Endodermal cell (in vitro differentiated cells): ENCODE measurements around the gene MUC2. TPM values are rescaled to one million over a fixed set of nuclear protein-coding genes. Genes with fewer than 3 reads are reported as not detected.

Experiments
- DNase-seq: peaks from one replicate; pipeline ENCODE4 v3.0.0-alpha.2; 2017
- H3K27ac ChIP-seq: 2 replicates; pipeline ENCODE4 v1.5.1; 2013; ENCODE audit warnings: mild to moderate bottlenecking, low read depth, low read length, moderate library complexity
- H3K27me3 ChIP-seq: 2 replicates; pipeline ENCODE4 v1.6.1; 2013; ENCODE audit warnings: mild to moderate bottlenecking, low read length, moderate library complexity; ENCODE audit not compliant: insufficient read depth, control insufficient read depth, poor library complexity, severe bottlenecking
- H3K36me3 ChIP-seq: 2 replicates; pipeline ENCODE4 v1.7.0; 2013; ENCODE audit warnings: mild to moderate bottlenecking, low read length, moderate library complexity; ENCODE audit not compliant: control insufficient read depth, insufficient read depth
- H3K4me1 ChIP-seq: one replicate; pipeline ENCODE4 v1.7.0; 2013; ENCODE audit warnings: low read length; ENCODE audit not compliant: control insufficient read depth, insufficient read depth
- H3K4me3 ChIP-seq: 2 replicates; pipeline ENCODE4 v1.5.1; 2013; ENCODE audit warnings: mild to moderate bottlenecking, low read length, moderate library complexity
- H3K9ac ChIP-seq: 2 replicates; pipeline ENCODE4 v1.6.1; 2013; ENCODE audit warnings: mild to moderate bottlenecking, low read length, moderate library complexity; ENCODE audit not compliant: poor library complexity, severe bottlenecking; ENCODE audit errors: extremely low read depth
- H3K9me3 ChIP-seq: 2 replicates; pipeline ENCODE4 v1.6.1; 2013; ENCODE audit warnings: mild to moderate bottlenecking, low read length, moderate library complexity; ENCODE audit not compliant: control insufficient read depth
- H3K27ac Mint-ChIP-seq: 2 replicates; pipeline ENCODE4 v1.8.0; 2020; ENCODE audit warnings: mixed read lengths
- H3K27me3 Mint-ChIP-seq: 2 replicates; pipeline ENCODE4 v1.8.0; 2021; ENCODE audit warnings: mild to moderate bottlenecking, mixed read lengths; ENCODE audit not compliant: insufficient read depth
- H3K36me3 Mint-ChIP-seq: 2 replicates; pipeline ENCODE4 v1.8.0; 2020; ENCODE audit warnings: low read depth, mixed read lengths
- H3K4me1 Mint-ChIP-seq: 2 replicates; pipeline ENCODE4 v1.8.0; 2020; ENCODE audit warnings: mixed read lengths
- H3K4me3 Mint-ChIP-seq: 2 replicates; pipeline ENCODE4 v1.8.0; 2020; ENCODE audit warnings: mild to moderate bottlenecking, moderate library complexity, mixed read lengths
- H3K9me3 Mint-ChIP-seq: 2 replicates; pipeline ENCODE4 v1.8.0; 2020; ENCODE audit warnings: mild to moderate bottlenecking, mixed read lengths
- CTCF ChIP-seq: fragments of 200-600 bp; sonication (generic); conservative IDR thresholded peaks from 2 replicates; pipeline ENCODE4 v1.5.0; 2021; ENCODE audit warnings: antibody characterized with exemption, mild to moderate bottlenecking
- WGBS, 2 experiments: methylation state at CpG; one replicate each; pipeline versions ENCODE4 v1.1.5 to v1.1.7; 2013; ENCODE audit warnings: missing lambda C conversion rate in 2 of 2, mixed read lengths in 1 of 2; ENCODE audit not compliant: insufficient coverage in 1 of 2, insufficient read length in 1 of 2; 5-methylcytosine and 5-hydroxymethylcytosine counted together
- total RNA-seq, 2 donors: library from RNA; stranded (reverse); fragmentation: NEBNext Ultra II Directional in 1 of 2; extraction: Animal tissue kit (Norgen Biotek cat#: 25700) in 1 of 2; gene quantifications; 2 replicates in 1 of 2; 3 replicates in 1 of 2; pipeline ENCODE4 v1.2.1, GENCODE V29; 2021

Gene MUC2
- total RNA-seq, 2 donors from 2014 or later, result not detected

- no peak overlapping the region for H3K27ac ChIP-seq
Measured at GRCh38 chr11:1053121-1053901, 21.4 kb upstream of the MUC2 start.

GRCh38 chr11:1054143-1055108 lies 20.2 kb upstream of the MUC2 start:
- H3K9me3 ChIP-seq, result no peaks in the 10 kb centered on the region
- no peaks in the 10 kb centered on the region for H3K9me3 Mint-ChIP-seq
- H3K27me3 ChIP-seq, result no peaks in the 10 kb centered on the region
- H3K27ac Mint-ChIP-seq, result no peak overlapping the region
- 88 to 89% methylated on average over 20 to 25 of the region's 25 CpGs for WGBS, 2 experiments
- H3K4me3 ChIP-seq, result no peak overlapping the region
- no peak overlapping the region for H3K4me3 Mint-ChIP-seq
- TF ChIP-seq CTCF, result no peak
- H3K9ac ChIP-seq, result no peak overlapping the region
- no peaks in the 10 kb centered on the region for H3K36me3 Mint-ChIP-seq
- no peaks in the 10 kb centered on the region for H3K36me3 ChIP-seq
- no peak overlapping the region for H3K27ac ChIP-seq
- H3K27me3 Mint-ChIP-seq, result no peaks in the 10 kb centered on the region
- no peaks in the 10 kb centered on the region for H3K4me1 Mint-ChIP-seq
- H3K4me1 ChIP-seq, result no peaks in the 10 kb centered on the region
- DNase-seq, result no peak

More at GRCh38 chr11:1053121-1053901, 21.4 kb upstream of the MUC2 start:
- no peaks in the 10 kb centered on the region for H3K4me1 ChIP-seq
- no peaks in the 10 kb centered on the region for H3K36me3 ChIP-seq
- H3K27me3 ChIP-seq, result no peaks in the 10 kb centered on the region
- Mint-ChIP-seq H3K36me3 (no peaks in the 10 kb centered on the region), H3K4me3 (no peak overlapping the region), H3K27ac (no peak overlapping the region), H3K27me3 (no peaks in the 10 kb centered on the region), H3K4me1 (no peaks in the 10 kb centered on the region), H3K9me3 (no peaks in the 10 kb centered on the region)
- H3K9me3 ChIP-seq, result no peaks in the 10 kb centered on the region
- TF ChIP-seq CTCF, result no peak
- DNase-seq, result no peak
- WGBS, 2 experiments, result 91 to 93% methylated on average over 16 to 25 of the region's 25 CpGs
- H3K4me3 ChIP-seq, result no peak overlapping the region
- no peak overlapping the region for H3K9ac ChIP-seq

- no peaks in the 10 kb centered on the region for H3K27me3 ChIP-seq
- no peak for TF ChIP-seq CTCF
- H3K9ac ChIP-seq, result no peak overlapping the region
- Mint-ChIP-seq H3K9me3 (no peaks in the 10 kb centered on the region), H3K4me1 (no peaks in the 10 kb centered on the region), H3K36me3 (no peaks in the 10 kb centered on the region), H3K27ac (no peak overlapping the region), H3K4me3 (no peak overlapping the region), H3K27me3 (no peaks in the 10 kb centered on the region)
- H3K9me3 ChIP-seq, result no peaks in the 10 kb centered on the region
- H3K4me1 ChIP-seq, result no peaks in the 10 kb centered on the region
- H3K27ac ChIP-seq, result no peak overlapping the region
- H3K36me3 ChIP-seq, result no peaks in the 10 kb centered on the region
- no peak overlapping the region for H3K4me3 ChIP-seq
- WGBS, 2 experiments, result 91 to 92% methylated on average over 9 to 17 of the region's 17 CpGs
- no peak for DNase-seq
Measured at GRCh38 chr11:1055109-1055703, 19.5 kb upstream of the MUC2 start.
